KOPT-K1 (cell line): Measurements from ENCODE around the gene WT1.

Experiments
- H3K27ac ChIP-seq: fragments of 200-600 bp; sonication (generic); 2 replicates; pipeline ENCODE4 v1.5.1; 2016; ENCODE audit warnings: antibody characterized with exemption, mild to moderate bottlenecking, low read depth, low read length; ENCODE audit not compliant: poor library complexity, severe bottlenecking
- H3K36me3 ChIP-seq: fragments of 200-600 bp; sonication (generic); 2 replicates; pipeline ENCODE4 v1.5.1; 2017; ENCODE audit warnings: antibody characterized with exemption, mild to moderate bottlenecking, low read length, moderate library complexity; ENCODE audit not compliant: insufficient read depth
- H3K9me3 ChIP-seq: fragments of 200-600 bp; sonication (generic); 2 replicates; pipeline ENCODE4 v1.5.1; 2017; ENCODE audit warnings: antibody characterized with exemption, low read length, mild to moderate bottlenecking; ENCODE audit not compliant: insufficient read depth, poor library complexity, severe bottlenecking

WT1 gene

GRCh38 chr11:32358729-32359128, 76.6 kb downstream of the WT1 start:
- Histone ChIP-seq H3K9me3 (no peaks in the 10 kb centered on the region), H3K27ac (no peak overlapping the region), H3K36me3 (no peaks in the 10 kb centered on the region)

DNA sequence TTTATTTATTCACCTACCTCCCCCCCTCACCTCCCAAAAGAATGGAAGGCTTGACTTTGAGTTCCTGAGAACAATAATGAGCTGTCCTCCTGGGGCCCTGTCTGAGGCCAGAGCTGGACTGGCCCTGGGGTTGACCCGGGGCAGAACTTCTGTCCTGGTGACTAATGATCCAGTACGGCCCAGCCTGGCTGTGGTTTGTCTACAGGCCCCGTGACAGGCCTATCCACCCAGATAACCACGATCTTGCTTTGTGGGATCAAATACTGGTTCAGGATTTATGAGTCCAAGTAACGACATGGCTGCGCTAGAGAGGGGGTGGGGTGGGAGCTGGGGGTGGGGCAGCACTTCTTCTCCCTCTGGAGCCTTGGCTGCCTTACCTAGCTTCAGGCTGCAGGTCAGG, 81.5 kb downstream of the WT1 start:
- Histone ChIP-seq H3K36me3 (no peaks in the 10 kb centered on the region), H3K27ac (no peak overlapping the region), H3K9me3 (no peaks in the 10 kb centered on the region)

GRCh38 chr11:32348502-32348901, 86.8 kb downstream of the WT1 start:
- Histone ChIP-seq H3K36me3 (no peaks in the 10 kb centered on the region), H3K27ac (no peak overlapping the region), H3K9me3 (no peaks in the 10 kb centered on the region)

DNA sequence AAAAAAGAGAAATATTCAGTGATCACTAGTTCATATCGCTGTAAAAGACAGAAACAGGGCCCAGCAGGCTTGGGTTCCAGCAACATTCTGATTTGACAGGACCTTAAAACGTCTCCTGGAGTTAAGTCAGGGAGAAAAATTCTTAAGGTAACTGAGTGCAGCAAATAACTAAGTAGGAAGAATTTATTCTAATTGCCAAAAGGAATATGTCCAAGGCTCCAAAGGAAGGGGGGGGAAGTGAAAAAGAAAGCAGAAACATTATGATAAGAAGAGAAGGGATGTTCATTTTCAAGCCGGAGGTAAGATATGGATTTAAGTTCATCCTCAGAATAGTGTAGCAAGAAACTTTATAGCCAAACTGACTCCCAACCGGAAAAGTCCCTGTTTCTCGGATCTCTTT, 90.4 kb downstream of the WT1 start:
- Histone ChIP-seq H3K27ac (no peak overlapping the region), H3K36me3 (no peaks in the 10 kb centered on the region), H3K9me3 (no peaks in the 10 kb centered on the region)

DNA sequence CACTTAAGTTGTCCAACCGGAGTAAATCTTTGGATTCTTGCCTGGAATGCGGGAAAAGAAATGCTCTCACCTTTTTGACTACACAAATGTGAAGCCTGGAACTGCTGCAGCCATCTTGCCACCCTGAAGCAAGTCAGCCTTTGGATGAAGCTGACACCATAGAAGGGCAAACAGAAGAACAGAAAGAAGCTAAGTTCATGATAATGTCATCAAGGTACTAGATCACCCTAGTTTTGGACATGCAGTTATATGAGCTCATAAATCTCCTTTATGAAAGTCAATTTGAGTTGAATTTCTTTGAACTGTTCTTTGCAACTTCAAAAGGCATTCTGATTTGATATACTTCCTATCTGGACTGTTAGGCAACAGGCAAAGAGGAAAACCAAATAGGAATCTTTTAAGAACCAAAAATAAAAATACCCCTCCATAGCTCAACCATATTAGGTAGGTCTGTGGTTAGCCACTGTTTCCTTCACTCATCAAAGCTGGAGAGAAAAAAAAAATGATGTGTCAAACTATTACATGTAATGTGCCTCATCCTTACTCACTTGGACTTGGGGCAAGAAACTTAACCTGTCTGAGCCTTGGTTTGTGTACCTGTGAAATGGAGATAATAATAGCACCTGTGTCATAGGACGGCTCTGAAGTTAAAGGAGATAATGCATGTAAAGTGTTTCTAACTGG, 91.9 kb downstream of the WT1 start:
- Histone ChIP-seq H3K36me3 (no peaks in the 10 kb centered on the region), H3K27ac (no peak overlapping the region), H3K9me3 (no peaks in the 10 kb centered on the region)

DNA sequence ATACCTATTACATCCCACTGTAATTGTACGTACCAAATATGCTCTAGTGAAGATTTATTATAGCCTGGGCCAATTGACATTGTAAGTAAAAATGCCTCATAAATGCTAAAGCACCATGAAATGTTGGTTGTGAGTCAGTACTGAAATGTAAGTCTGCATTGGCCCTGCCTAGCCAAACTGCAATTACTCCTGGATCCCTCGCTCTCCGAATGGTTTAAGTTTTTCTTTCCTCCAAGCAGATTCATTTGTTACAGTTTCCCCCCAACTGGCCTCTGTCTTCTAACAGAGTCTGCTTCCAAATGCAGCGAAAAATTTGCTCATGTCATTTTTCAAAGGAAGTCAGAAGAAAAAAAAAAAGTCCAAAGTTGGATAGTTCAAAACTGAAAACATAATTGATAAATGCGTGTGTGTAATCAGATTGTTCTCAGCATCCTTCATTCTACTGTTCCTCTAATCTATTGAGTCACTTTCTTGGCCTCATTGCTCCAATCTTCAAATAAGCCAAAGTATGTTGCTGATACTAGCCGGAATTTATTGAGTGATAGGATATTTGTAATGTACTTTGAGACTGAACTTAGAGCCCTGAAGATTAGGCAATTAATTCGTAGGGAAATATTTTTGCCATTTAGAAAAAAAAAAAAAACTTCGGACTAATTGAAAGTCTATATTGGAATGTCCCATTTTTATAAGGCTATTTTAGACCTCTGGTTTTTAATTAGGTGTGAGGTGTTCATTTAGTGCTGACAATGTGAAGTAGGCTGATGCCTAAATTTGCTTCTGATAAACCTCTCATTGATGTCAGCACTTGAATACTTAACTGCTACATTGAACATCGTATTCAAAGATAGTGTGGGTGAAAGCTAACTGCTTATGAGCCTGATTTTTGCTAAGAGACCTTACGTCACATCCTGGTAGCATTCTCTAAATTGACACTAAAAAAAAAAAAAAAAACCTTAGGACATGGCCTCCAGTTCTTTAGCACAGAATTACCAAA, 93.4 kb downstream of the WT1 start:
- H3K27ac ChIP-seq: no peak overlapping the region
- no peaks in the 10 kb centered on the region for H3K36me3 ChIP-seq
- H3K9me3 ChIP-seq: no peaks in the 10 kb centered on the region

GRCh38 chr11:32340181-32340580, 95.2 kb downstream of the WT1 start:
- no peaks in the 10 kb centered on the region for H3K36me3 ChIP-seq
- peaks cover 2% of the 10 kb centered on the region for H3K9me3 ChIP-seq
- H3K27ac ChIP-seq: no peak overlapping the region
